GM18502 (cell line): ENCODE measurements around the gene KRTAP5-10.
"Not testable (repeated sequence)": the region's sequence is repeated elsewhere in the genome, so short reads cannot be mapped to it uniquely, and the experiment has no call there.

Experiments
- ATAC-seq: cut with Tn5 transposase; IDR thresholded peaks from one replicate; pipeline ENCODE4 v1.9.1; 2021; ENCODE audit warnings: mild to moderate bottlenecking; ENCODE audit not compliant: unreplicated experiment, poor library complexity

Gene KRTAP5-10

DNA sequence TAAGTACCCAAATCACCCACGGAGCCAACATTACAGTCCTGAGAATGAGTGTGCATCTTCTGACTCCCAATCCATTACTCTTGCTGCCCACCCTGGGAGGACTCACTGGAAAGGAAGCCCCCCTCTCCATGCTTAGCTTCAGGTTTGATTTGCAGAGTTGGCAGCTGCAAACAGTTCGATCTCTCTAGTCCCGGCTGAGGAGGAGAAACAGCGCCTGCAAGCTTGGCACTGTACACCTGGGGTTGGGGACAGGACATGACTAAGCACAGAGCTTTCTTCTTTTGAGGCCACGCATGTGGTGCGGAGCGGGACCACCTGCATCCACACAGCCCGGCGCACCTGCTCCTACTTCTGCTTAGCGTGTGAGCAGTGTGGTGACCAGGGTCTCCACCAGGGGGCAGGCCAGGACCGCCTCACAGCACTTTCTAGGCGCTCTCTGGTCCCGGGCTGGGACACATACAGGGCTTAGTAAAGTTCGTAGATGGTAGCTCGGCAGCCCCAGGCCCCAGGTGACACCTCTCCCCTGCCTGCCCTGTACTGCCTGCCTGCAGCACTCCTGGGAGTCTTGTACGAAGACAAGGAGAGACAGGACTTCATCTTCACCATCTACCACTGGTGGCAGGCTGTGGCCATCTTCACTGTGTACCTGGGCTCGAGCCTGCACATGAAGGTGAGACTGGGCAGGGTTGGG, 39.6 kb downstream of the KRTAP5-10 start:
- not testable (repeated sequence) for ATAC-seq

DNA sequence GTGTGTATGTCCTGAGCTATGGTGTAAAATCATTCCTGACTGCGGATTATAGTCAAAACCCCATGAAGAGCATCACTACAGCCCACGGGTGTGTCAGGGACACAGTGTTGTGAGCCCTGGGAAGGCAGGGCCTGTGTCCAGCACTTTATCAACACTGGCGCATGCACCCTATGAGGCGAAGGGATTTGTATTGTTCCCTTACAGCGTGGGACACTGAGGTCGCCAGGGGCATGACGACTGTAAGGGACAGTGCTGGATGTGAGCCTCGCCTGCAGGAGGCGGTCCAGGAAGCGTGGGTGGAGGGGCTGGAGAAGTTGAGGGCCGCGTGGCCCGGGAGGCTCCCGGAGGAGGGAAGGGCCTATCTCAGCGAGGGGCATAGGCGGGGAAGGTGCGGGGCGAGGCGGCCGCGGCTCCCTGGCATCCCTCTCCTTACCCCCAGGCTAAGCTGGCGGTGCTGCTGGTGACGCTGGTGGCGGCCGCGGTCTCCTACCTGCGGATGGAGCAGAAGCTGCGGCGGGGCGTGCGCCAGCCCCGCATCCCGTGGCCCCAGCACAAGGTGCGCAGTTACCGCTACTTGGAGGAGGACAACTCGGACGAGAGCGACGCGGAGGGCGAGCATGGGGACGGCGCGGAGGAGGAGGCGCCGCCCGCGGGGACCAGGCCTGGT, 41.6 kb downstream of the KRTAP5-10 start:
- ATAC-seq: not testable (repeated sequence)

DNA sequence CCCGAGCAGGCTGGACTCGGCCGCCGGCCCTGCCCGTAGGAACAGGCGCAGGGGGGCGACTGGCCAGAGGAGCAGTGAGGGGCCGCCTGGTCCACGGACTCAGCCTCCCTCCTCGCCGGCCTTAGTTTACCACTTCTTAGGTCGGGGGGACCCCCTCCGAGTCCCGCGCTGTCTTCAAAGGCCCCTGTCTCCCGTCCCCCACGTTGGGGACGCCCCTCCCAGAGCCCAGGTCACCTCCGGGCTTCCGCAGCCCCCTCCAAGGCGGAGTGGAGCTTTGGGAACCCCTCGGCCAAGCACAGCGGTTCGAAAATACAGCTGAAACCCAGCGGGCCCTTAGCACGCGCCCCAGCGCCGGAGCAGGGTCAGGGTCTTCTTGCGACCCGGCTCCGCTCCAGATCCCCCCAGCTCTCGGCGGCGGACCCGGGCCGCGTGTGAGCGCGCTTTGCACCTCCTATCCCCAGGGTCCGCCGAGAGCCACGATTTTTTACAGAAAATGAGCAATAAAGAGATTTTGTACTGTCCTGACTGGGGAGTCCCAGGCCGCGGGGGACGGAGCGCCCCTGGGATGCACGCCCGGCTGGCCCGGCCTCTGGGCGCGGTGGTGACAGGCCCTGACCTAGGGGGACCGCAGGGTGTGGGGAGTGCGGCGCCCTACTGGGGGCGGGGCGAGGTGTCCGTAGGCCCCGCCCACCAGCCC, 42.3 kb downstream of the KRTAP5-10 start:
- ATAC-seq: not testable (repeated sequence)

DNA sequence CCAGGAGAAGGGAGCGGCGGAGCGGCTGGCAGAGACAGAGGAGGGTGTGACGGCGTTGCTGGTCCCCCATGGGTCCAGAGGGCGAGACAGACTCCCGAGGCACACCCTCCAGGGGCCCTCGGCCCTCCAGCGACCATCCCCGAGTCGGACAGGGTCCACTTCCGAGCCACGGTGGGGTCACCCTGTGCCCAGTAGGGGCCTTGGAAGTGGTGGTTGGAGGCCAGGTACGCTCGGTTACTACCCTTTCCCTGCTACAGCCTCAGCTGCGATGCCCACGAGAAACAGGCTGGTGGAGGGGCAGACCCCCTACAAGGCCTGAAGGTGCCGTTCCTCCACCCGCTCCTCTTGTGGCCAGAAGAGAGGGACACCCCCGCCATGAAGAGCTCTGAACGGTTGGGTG, 42.9 kb downstream of the KRTAP5-10 start:
- ATAC-seq: not testable (repeated sequence)

DNA sequence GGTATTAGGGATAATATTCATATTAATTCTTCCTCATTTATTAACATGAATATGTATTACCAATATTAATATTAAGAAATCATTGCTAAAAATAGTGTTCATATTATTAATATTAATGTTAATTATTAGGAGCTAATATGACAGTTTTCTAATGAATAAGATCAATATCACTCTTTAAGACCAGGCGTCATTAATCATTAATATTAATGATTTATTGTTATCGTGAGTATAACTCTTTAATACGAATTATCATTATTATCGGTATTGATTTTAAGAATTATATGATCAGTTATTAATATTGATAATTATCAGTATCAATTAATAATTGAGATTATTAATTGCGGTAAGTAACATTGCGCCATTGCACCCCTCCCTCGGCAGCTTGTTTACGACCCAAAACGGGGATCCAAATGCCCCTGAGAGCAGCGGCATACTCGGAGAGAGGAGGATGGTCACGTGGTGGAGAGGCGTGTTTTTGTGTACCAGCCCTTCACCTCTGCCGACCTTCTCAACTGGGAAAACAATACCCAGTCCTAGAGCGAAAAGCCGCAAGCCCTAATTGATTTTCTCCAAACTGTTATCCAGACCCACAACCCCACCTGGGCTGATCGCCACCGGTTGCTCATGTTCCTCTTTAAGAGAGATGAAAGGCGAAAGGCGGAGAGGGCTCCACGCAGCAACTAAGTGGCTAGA, 46.0 kb downstream of the KRTAP5-10 start:
- not testable (repeated sequence) for ATAC-seq

DNA sequence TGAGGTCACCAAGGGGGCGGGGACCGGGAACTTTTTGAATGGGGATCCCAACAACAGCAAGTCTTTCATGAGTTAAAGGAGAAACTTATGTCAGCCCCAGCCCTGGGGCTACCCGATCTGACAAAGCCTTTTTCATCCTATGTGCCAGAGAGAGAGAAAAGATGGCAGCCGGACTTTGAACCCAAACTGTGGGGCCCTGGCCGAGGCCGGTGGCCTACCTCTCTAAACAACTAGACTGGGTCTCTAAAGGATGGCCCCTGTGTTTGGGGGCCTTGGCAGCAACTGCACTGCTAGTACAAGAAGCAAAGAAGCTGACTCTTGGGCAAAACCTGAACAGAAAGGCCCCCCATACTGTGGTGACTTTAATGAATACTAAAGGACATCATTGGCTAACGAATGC, 48.6 kb downstream of the KRTAP5-10 start:
- not testable (repeated sequence) for ATAC-seq

DNA sequence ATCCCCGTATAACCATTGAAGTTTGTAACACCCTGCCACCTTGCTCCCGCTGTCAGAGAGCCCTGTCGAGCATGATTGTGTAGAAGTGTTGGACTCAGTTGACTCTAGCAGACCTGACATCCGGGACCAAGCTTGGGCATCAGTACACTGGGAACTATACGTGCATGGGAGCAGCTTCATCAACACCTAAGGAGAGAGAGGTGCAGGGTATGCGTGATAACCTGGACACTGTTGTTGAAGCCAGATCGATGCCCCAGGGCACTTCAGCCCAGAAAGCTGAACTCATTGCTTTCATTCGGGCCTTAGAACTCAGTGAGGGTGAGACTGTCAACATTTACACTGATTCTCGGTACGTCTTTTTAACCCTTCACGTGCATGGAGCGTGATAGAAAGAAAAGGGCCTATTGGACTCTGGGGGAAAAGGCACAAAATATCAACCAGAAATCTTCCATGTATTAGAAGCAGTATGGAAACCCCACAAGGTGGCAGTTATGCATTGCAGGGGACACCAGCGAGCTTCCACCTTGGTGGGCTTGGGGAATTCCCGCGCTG, 49.1 kb downstream of the KRTAP5-10 start:
- ATAC-seq: not testable (repeated sequence)

DNA sequence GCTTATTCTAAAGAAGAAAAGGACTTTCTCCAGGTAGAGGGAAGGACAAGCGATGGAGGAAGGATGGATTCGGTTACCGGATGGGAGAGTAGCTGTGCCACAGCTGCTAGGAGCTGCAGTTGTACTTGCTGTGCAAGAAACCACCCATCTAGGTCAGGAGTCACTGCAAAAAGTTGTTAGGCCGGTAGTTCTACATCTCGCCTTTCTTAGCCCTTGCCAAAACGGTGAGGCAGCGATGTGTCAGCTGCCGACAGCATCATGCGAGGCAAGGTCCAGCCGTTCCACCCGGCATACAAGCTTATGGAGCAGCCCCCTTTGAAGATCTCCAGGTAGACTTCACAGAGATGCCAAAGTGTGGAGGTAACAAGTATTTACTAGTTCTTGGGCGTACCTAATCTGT, 49.6 kb downstream of the KRTAP5-10 start:
- not testable (repeated sequence) for ATAC-seq
